CD4-positive, alpha-beta memory T cell (primary cell): Measurements from ENCODE around the gene ATP1B3. TPM values are rescaled to one million over a fixed set of nuclear protein-coding genes. Genes with fewer than 3 reads are reported as not detected.
"Not testable (repeated sequence)": the region's sequence is repeated elsewhere in the genome, so short reads cannot be mapped to it uniquely, and the experiment has no call there.

Experiments used
- CTCF ChIA-PET: fragments of 350-600 bp; sonication (Branson Sonifier 250); formaldehyde crosslinking; loops from one replicate; lab custom pipeline; 2021; ENCODE audit warnings: inconsistent platforms; ENCODE audit not compliant: partially characterized antibody; lab: Charles Lee
- POLR2A ChIA-PET: fragments of 350-600 bp; sonication (Branson Sonifier 250); formaldehyde crosslinking; loops from one replicate; lab custom pipeline; 2021; ENCODE audit not compliant: partially characterized antibody; lab: Charles Lee
- DNase-seq, 5 donors: peaks; one replicate each; pipeline versions ENCODE4 v3.0.0 to v3.0.0-alpha.2; 2020 to 2022; ENCODE audit warnings: mixed read lengths in 1 of 5
- H3K27ac ChIP-seq: one replicate; pipeline ENCODE4 v1.7.0; 2013; ENCODE audit warnings: low read depth, low read length
- H3K27me3 ChIP-seq: 2 replicates; pipeline ENCODE4 v1.7.0; 2013; ENCODE audit warnings: mild to moderate bottlenecking, low read length, moderate library complexity; ENCODE audit not compliant: insufficient read depth
- H3K36me3 ChIP-seq: 2 replicates; pipeline ENCODE4 v1.7.0; 2013; ENCODE audit warnings: mild to moderate bottlenecking, low read length, moderate library complexity; ENCODE audit not compliant: insufficient read depth
- H3K4me1 ChIP-seq: 2 replicates; pipeline ENCODE4 v1.7.0; 2013; ENCODE audit warnings: mild to moderate bottlenecking, low read length, moderate library complexity; ENCODE audit not compliant: insufficient read depth
- H3K4me3 ChIP-seq, 2 donors: one replicate each; pipeline ENCODE4 v1.7.0; 2013; ENCODE audit warnings: low read length in 2 of 2, mild to moderate bottlenecking in 1 of 2
- H3K9me3 ChIP-seq, 2 donors: one replicate each; pipeline ENCODE4 v1.7.0; 2013; ENCODE audit warnings: low read length in 2 of 2, control low read depth in 1 of 2; ENCODE audit not compliant: control insufficient read depth in 1 of 2
- H3K27ac Mint-ChIP-seq, 7 donors: one replicate each; pipeline ENCODE4 v1.8.0; 2020 to 2021; ENCODE audit warnings: mixed read lengths in 7 of 7, mild to moderate bottlenecking in 6 of 7, inconsistent platforms in 3 of 7, moderate library complexity in 3 of 7
- H3K27me3 Mint-ChIP-seq, 2 donors: one replicate each; pipeline ENCODE4 v1.8.0; 2020 to 2021; ENCODE audit warnings: mixed read lengths in 2 of 2
- H3K36me3 Mint-ChIP-seq, 2 donors: one replicate each; pipeline ENCODE4 v1.8.0; 2020 to 2021; ENCODE audit warnings: mixed read lengths in 2 of 2, inconsistent platforms in 1 of 2, mild to moderate bottlenecking in 1 of 2
- H3K4me1 Mint-ChIP-seq, 4 donors: one replicate each; pipeline ENCODE4 v1.8.0; 2020 to 2021; ENCODE audit warnings: mixed read lengths in 4 of 4, mild to moderate bottlenecking in 1 of 4
- H3K4me3 Mint-ChIP-seq, 8 donors: one replicate each; pipeline ENCODE4 v1.8.0; 2020 to 2021; ENCODE audit warnings: mixed read lengths in 8 of 8, mild to moderate bottlenecking in 7 of 8, moderate library complexity in 6 of 8, inconsistent platforms in 3 of 8
- H3K9me3 Mint-ChIP-seq, 8 donors: one replicate each; pipeline ENCODE4 v1.8.0; 2020 to 2021; ENCODE audit warnings: mixed read lengths in 8 of 8, mild to moderate bottlenecking in 5 of 8, inconsistent platforms in 3 of 8, moderate library complexity in 1 of 8
- intact Hi-C: fragments of 100-400 bp; cut with micrococcal nuclease; formaldehyde crosslinking; loops from one replicate; pipeline ENCODE4 v1.15.1; 2023
- polyA plus RNA-seq, 2 donors: library from polyadenylated mRNA; unstranded; fragments of 300-500 nt; fragmentation: Illumina TruSeq; gene quantifications; one replicate each; pipeline ENCODE4 v1.2.3, GENCODE V29; 2021
- total RNA-seq, 2 experiments: library from RNA; stranded (reverse); gene quantifications; one replicate each; pipeline ENCODE4 v1.2.3, GENCODE V29; 2021

ATP1B3 gene
- total and polyA plus RNA-seq, 4 experiments from 2014 or later: 28.3 to 132 (median 72.5) TPM

DNA sequence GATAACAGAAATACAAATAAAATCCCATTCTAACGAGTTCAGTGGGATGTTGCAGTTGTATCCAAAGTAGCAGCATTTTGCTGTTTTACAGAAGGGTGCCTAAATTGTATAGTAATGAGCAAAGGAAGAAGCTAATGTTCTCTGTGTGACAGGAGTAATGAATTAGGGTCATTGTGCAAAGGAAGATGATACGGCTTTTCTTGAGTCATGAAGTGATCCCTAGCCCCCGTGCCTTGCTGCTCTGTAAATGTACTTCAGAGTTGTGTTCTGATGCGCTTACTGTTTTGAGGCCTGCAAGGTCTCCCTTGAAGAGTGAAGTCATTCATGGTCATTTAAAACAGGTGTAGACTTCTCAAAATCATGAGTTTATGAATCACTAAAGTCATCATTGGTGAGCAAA lies 37.9 kb downstream of the ATP1B3 start:
- DNase-seq: no peak
- ChIA-PET POLR2A (no interaction called here), CTCF (interaction anchor here (0.8 to 4.0 kb wide), 17 partner anchors 14 to 459 kb away, joined by 3 to 65 read pairs (median 7); partner anchors contain the start of genes ATP1B3 and RNF7)
- peaks cover 3% of the 10 kb centered on the region for H3K36me3 ChIP-seq
- peaks cover 0 to 2% (median 0%) of the 10 kb centered on the region in 8 donors for H3K9me3 Mint-ChIP-seq
- no peaks in the 10 kb centered on the region for H3K27me3 ChIP-seq
- no peak overlapping the region for H3K4me3 Mint-ChIP-seq
- intact Hi-C loops: no loop called here
- H3K4me3 ChIP-seq: no peak overlapping the region
- H3K27ac ChIP-seq: no peak overlapping the region
- no peaks in the 10 kb centered on the region for H3K9me3 ChIP-seq
- peaks cover 22 to 37% of the 10 kb centered on the region in 2 donors for H3K36me3 Mint-ChIP-seq
- peaks cover 0 to 8% (median 2%) of the 10 kb centered on the region in 4 donors for H3K4me1 Mint-ChIP-seq
- H3K27me3 Mint-ChIP-seq: no peaks in the 10 kb centered on the region
- H3K27ac Mint-ChIP-seq: no peak overlapping the region
- H3K4me1 ChIP-seq: no peaks in the 10 kb centered on the region

GRCh38 chr3:141915016-141915415 lies 38.6 kb downstream of the ATP1B3 start:
- Mint-ChIP-seq H3K36me3 (peaks cover 19 to 31% of the 10 kb centered on the region in 2 donors), H3K4me1 (peaks cover 0 to 6% (median 2%) of the 10 kb centered on the region in 4 donors), H3K27me3 (no peaks in the 10 kb centered on the region), H3K9me3 (peaks cover 0 to 2% (median 0%) of the 10 kb centered on the region in 8 donors), H3K27ac (no peak overlapping the region), H3K4me3 (no peak overlapping the region)
- Histone ChIP-seq H3K4me3 (no peak overlapping the region), H3K27me3 (no peaks in the 10 kb centered on the region), H3K36me3 (peaks cover 4% of the 10 kb centered on the region), H3K4me1 (no peaks in the 10 kb centered on the region), H3K27ac (no peak overlapping the region), H3K9me3 (no peaks in the 10 kb centered on the region)
- ChIA-PET CTCF (interaction anchor here (0.9 to 4.0 kb wide), 7 partner anchors 15 to 340 kb away, joined by 3 to 65 read pairs (median 5); partner anchors contain the start of gene RNF7), POLR2A (no interaction called here)
- no peak for DNase-seq
- intact Hi-C loops: no loop called here

- H3K27me3 Mint-ChIP-seq: no peaks in the 10 kb centered on the region
- peaks cover 0 to 2% (median 0%) of the 10 kb centered on the region in 8 donors for H3K9me3 Mint-ChIP-seq
- CTCF ChIA-PET: interaction anchor here (0.9 to 4.0 kb wide), 3 partner anchors 40 to 340 kb away, joined by 4 to 65 read pairs (median 5); partner anchors contain the start of gene RNF7
- H3K36me3 ChIP-seq: peaks cover 4% of the 10 kb centered on the region
- H3K27ac Mint-ChIP-seq: no peak overlapping the region
- H3K9me3 ChIP-seq: no peaks in the 10 kb centered on the region
- intact Hi-C loops: no loop called here
- H3K4me1 ChIP-seq: no peaks in the 10 kb centered on the region
- H3K36me3 Mint-ChIP-seq: peaks cover 15 to 31% of the 10 kb centered on the region in 2 donors
- DNase-seq: no peak
- H3K4me1 Mint-ChIP-seq: peaks cover 0 to 3% (median 1%) of the 10 kb centered on the region in 4 donors
- no peak overlapping the region for H3K4me3 ChIP-seq
- POLR2A ChIA-PET: no interaction called here
- H3K27ac ChIP-seq: no peak overlapping the region
- no peaks in the 10 kb centered on the region for H3K27me3 ChIP-seq
- no peak overlapping the region for H3K4me3 Mint-ChIP-seq
Measured at GRCh38 chr3:141915766-141916165, 39.3 kb downstream of the ATP1B3 start.

DNA sequence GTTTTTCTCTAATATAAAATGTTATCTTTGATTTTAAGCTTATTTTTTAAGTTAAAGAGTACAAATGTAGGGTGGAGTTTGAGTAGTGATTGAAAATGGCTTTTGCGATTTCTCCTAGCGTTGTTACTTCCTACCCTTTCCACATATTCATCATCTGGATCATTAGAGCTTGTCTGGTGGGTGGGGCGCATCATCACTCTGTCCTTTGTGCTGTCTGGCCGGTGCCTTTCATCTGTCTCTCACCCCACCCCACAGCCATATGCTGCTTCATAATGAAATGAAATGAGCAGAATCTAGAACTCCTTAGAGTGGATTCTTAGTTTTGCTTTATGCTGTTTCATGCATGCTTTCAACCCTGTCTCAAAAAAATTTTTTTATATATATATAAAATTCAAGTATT lies 44.3 kb downstream of the ATP1B3 start:
- no peaks in the 10 kb centered on the region for H3K4me1 Mint-ChIP-seq
- no peak overlapping the region for H3K4me3 ChIP-seq
- H3K27me3 ChIP-seq: no peaks in the 10 kb centered on the region
- H3K36me3 ChIP-seq: peaks cover 4% of the 10 kb centered on the region
- POLR2A ChIA-PET: no interaction called here
- CTCF ChIA-PET: no interaction called here
- DNase-seq: no peak
- peak overlapping the region in 2 of 7 donors; percentile 38 to 70 for H3K27ac Mint-ChIP-seq
- H3K27me3 Mint-ChIP-seq: no peaks in the 10 kb centered on the region
- H3K27ac ChIP-seq: no peak overlapping the region
- H3K4me1 ChIP-seq: no peaks in the 10 kb centered on the region
- H3K4me3 Mint-ChIP-seq: no peak overlapping the region
- no peaks in the 10 kb centered on the region for H3K9me3 Mint-ChIP-seq
- intact Hi-C loops: no loop called here
- H3K36me3 Mint-ChIP-seq: peaks cover 28 to 40% of the 10 kb centered on the region in 2 donors
- no peaks in the 10 kb centered on the region for H3K9me3 ChIP-seq

- Histone ChIP-seq H3K27ac (no peak overlapping the region), H3K4me1 (no peaks in the 10 kb centered on the region), H3K27me3 (no peaks in the 10 kb centered on the region), H3K9me3 (no peaks in the 10 kb centered on the region), H3K36me3 (peaks cover 4% of the 10 kb centered on the region), H3K4me3 (no peak overlapping the region)
- intact Hi-C loops: no loop called here
- peaks cover 27 to 39% of the 10 kb centered on the region in 2 donors for H3K36me3 Mint-ChIP-seq
- no peaks in the 10 kb centered on the region for H3K27me3 Mint-ChIP-seq
- H3K27ac Mint-ChIP-seq: peak overlapping the region in 3 of 7 donors; percentile 72 to 85 (median 82)
- no peaks in the 10 kb centered on the region for H3K4me1 Mint-ChIP-seq
- ChIA-PET CTCF (no interaction called here), POLR2A (no interaction called here)
- H3K9me3 Mint-ChIP-seq: no peaks in the 10 kb centered on the region
- no peak for DNase-seq
- H3K4me3 Mint-ChIP-seq: no peak overlapping the region
Measured at GRCh38 chr3:141921316-141921715, 44.9 kb downstream of the ATP1B3 start.

- H3K36me3 ChIP-seq, intact Hi-C loops, H3K27ac ChIP-seq, H3K4me1 Mint-ChIP-seq, POLR2A ChIA-PET, H3K9me3 Mint-ChIP-seq, H3K4me1 ChIP-seq, H3K27me3 ChIP-seq, H3K4me3 Mint-ChIP-seq, H3K9me3 ChIP-seq, H3K4me3 ChIP-seq, H3K27me3 Mint-ChIP-seq, DNase-seq: not testable (repeated sequence)
- CTCF ChIA-PET: interaction anchor here (1.4 kb wide), 1 partner anchor 13 kb away, joined by 4 read pairs; no protein-coding TSS in a partner anchor
- Mint-ChIP-seq H3K27ac (peak overlapping the region in 3 of 7 donors; percentile 43 to 66 (median 60)), H3K36me3 (peaks cover 39 to 42% of the 10 kb centered on the region in 2 donors)
Measured at GRCh38 chr3:141925677-141926076, 49.2 kb downstream of the ATP1B3 start.

- peak overlapping the region in 1 of 7 donors; percentile 43 for H3K27ac Mint-ChIP-seq
- no peaks in the 10 kb centered on the region for H3K4me1 Mint-ChIP-seq
- Histone ChIP-seq H3K4me3 (no peak overlapping the region), H3K27me3 (no peaks in the 10 kb centered on the region), H3K36me3 (peaks cover 4% of the 10 kb centered on the region), H3K4me1 (no peaks in the 10 kb centered on the region), H3K9me3 (no peaks in the 10 kb centered on the region), H3K27ac (no peak overlapping the region)
- POLR2A ChIA-PET: interaction anchor here (0.6 kb wide), 1 partner anchor 12 kb away, joined by 3 read pairs; no protein-coding TSS in a partner anchor
- intact Hi-C loops: no loop called here
- CTCF ChIA-PET: interaction anchor here (1.3 kb wide), 1 partner anchor 14 kb away, joined by 4 read pairs; no protein-coding TSS in a partner anchor
- no peak overlapping the region for H3K4me3 Mint-ChIP-seq
- peaks cover 35% of the 10 kb centered on the region in 2 donors for H3K36me3 Mint-ChIP-seq
- no peaks in the 10 kb centered on the region for H3K9me3 Mint-ChIP-seq
- H3K27me3 Mint-ChIP-seq: no peaks in the 10 kb centered on the region
- DNase-seq: no peak
Measured at GRCh38 chr3:141926929-141927328, 50.5 kb downstream of the ATP1B3 start.
